HUES64 (cell line): ENCODE results near the gene JAZF1.

Experiments used
- H3K27ac ChIP-seq: 2 replicates; pipeline ENCODE4 v1.7.0; 2013; ENCODE audit warnings: low read depth, low read length, inconsistent platforms
- H3K27me3 ChIP-seq: 2 replicates; pipeline ENCODE4 v1.6.1; 2013; ENCODE audit warnings: mild to moderate bottlenecking, low read length; ENCODE audit not compliant: insufficient read depth
- H3K36me3 ChIP-seq: 2 replicates; pipeline ENCODE4 v1.6.1; 2013; ENCODE audit warnings: mild to moderate bottlenecking, low read length; ENCODE audit not compliant: insufficient read depth
- H3K4me1 ChIP-seq: 2 replicates; pipeline ENCODE4 v1.6.1; 2013; ENCODE audit warnings: mild to moderate bottlenecking, low read length, moderate library complexity; ENCODE audit not compliant: insufficient read depth
- H3K4me3 ChIP-seq: 2 replicates; pipeline ENCODE4 v1.5.1; 2013; ENCODE audit warnings: mild to moderate bottlenecking, low read length, moderate library complexity
- H3K9ac ChIP-seq: 2 replicates; pipeline ENCODE4 v1.6.1; 2013; ENCODE audit warnings: mild to moderate bottlenecking, low read depth, low read length
- H3K9me3 ChIP-seq: 2 replicates; pipeline ENCODE4 v1.6.1; 2013; ENCODE audit warnings: low read depth, low read length; ENCODE audit not compliant: insufficient read depth
- WGBS: fragments of 150-250, 120-280 bp; methylation state at CpG from one replicate; pipeline ENCODE4 v1.1.7; 2013; ENCODE audit warnings: missing lambda C conversion rate; 5-methylcytosine and 5-hydroxymethylcytosine counted together

JAZF1 gene

DNA sequence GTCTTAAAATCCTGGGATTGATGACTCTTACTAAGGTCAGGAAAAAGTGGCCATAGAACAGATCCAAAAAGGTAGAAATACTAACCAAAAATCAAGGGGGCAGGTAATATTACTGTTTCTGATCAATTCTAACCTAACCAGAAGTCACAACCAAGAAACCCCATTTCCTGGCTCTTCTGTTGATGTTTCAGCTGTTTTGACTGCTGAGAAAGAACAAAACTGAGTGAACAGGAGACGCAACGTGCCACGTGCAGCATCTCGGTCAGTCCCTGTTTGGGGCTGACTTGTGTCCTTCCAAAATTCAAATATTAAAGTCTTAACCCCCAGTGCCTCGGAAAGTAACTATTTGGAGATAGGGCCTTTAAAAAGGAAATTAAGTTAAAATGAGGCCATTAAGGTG, 56.8 kb downstream of the JAZF1 start:
- Histone ChIP-seq H3K27me3 (peaks cover 15% of the 10 kb centered on the region; the same call in 1 of the 2 replicates), H3K4me1 (peaks cover 31% of the 10 kb centered on the region), H3K36me3 (no peaks in the 10 kb centered on the region), H3K9ac (no peak overlapping the region), H3K9me3 (no peaks in the 10 kb centered on the region), H3K4me3 (no peak overlapping the region), H3K27ac (no peak overlapping the region)
- 89% methylated on average over 5 of the region's 5 CpGs for WGBS

GRCh38 chr7:28121496-28121895, 59.1 kb downstream of the JAZF1 start:
- no peak overlapping the region for H3K4me3 ChIP-seq
- peaks cover 9% of the 10 kb centered on the region; the same call in 1 of the 2 replicates for H3K27me3 ChIP-seq
- no peak overlapping the region for H3K9ac ChIP-seq
- H3K4me1 ChIP-seq, result peaks cover 26% of the 10 kb centered on the region
- no peaks in the 10 kb centered on the region for H3K36me3 ChIP-seq
- no peak overlapping the region for H3K27ac ChIP-seq
- WGBS, result 95% methylated on average over 5 of the region's 5 CpGs
- H3K9me3 ChIP-seq, result no peaks in the 10 kb centered on the region

GRCh38 chr7:28116041-28116440, 64.6 kb downstream of the JAZF1 start:
- no peaks in the 10 kb centered on the region for H3K36me3 ChIP-seq
- 98% methylated on average over 2 of the region's 2 CpGs for WGBS
- H3K27me3 ChIP-seq, result no peaks in the 10 kb centered on the region
- H3K4me3 ChIP-seq, result no peak overlapping the region
- no peaks in the 10 kb centered on the region for H3K9me3 ChIP-seq
- H3K4me1 ChIP-seq, result no peaks in the 10 kb centered on the region
- H3K9ac ChIP-seq, result no peak overlapping the region
- no peak overlapping the region for H3K27ac ChIP-seq

DNA sequence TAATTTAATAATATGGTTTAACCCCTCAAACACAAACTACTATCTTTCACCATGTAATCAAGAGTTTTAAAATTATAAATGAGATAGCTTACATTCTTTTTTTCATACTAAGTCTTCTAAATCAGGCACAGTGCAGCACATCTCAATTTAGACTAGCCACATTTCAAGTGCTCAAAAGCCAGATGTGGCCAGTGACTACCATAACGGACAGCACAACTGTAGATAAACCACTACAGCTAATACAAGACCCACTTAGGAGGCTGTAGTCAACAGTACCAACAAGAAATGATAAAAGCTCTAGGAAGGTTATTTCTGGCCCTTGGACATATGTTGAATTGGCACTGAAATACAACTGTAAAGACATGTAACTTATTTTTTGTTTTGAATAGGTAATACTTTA, 65.3 kb downstream of the JAZF1 start:
- no peak overlapping the region for H3K27ac ChIP-seq
- H3K4me3 ChIP-seq, result no peak overlapping the region
- 88% methylated on average over 1 of the region's 1 CpG for WGBS
- no peak overlapping the region for H3K9ac ChIP-seq
- H3K9me3 ChIP-seq, result no peaks in the 10 kb centered on the region
- H3K27me3 ChIP-seq, result no peaks in the 10 kb centered on the region
- H3K4me1 ChIP-seq, result no peaks in the 10 kb centered on the region
- H3K36me3 ChIP-seq, result no peaks in the 10 kb centered on the region

DNA sequence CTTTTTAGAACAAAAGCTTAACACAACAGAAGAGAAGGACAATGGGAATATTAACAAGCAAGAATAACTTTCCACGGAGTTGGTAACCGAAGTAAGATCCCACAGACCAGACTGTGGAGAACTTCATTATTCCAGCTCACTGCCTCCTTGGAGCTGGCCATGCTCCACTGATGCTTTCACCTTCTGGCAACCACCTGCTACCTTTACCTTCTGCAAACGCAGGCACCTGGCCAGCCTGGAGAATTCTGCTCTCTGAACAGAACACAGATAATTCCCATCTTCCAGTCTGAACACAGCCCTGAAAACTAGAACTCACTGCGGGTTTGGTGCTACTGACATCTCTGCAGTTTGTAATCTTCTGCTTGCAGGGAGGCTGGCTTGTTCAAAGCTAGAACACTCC, 66.5 kb downstream of the JAZF1 start:
- whole genome bisulfite sequencing, result 94% methylated on average over 4 of the region's 4 CpGs
- H3K27ac ChIP-seq, result no peak overlapping the region

GRCh38 chr7:28112883-28113540, 67.6 kb downstream of the JAZF1 start:
- 88% methylated on average over 14 of the region's 14 CpGs for WGBS
- no peaks in the 10 kb centered on the region for H3K36me3 ChIP-seq
- H3K4me1 ChIP-seq, result no peaks in the 10 kb centered on the region

More for the DNA sequence above, 66.5 kb downstream of the JAZF1 start:
- Histone ChIP-seq H3K27me3 (no peaks in the 10 kb centered on the region), H3K4me3 (no peak overlapping the region), H3K4me1 (no peaks in the 10 kb centered on the region), H3K36me3 (no peaks in the 10 kb centered on the region), H3K9ac (no peak overlapping the region), H3K9me3 (no peaks in the 10 kb centered on the region)

DNA sequence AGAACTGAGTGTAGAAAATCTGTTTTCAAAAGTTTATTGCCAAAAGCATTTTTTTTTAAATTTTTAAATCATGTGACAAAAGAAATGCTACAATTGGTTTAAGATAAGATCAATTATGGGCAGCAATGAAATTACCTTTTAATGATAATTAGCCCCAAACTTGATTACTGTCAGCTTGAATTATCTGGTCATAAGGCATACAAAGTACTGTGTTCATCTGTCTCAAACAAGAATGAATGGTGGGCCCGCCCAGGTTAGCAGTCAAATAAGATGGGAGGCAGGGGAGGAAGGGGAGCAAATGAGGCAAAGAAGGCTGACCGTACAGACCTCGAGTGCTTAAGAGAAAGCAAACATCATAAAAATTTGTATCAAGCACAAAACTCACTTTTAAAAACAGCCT, 68.1 kb downstream of the JAZF1 start:
- H3K4me3 ChIP-seq, result no peak overlapping the region
- H3K9ac ChIP-seq, result no peak overlapping the region
- WGBS, result 86% methylated on average over 3 of the region's 3 CpGs

More at GRCh38 chr7:28112883-28113540, 67.6 kb downstream of the JAZF1 start:
- H3K4me3 ChIP-seq, result no peak overlapping the region
- H3K9me3 ChIP-seq, result no peaks in the 10 kb centered on the region
- no peak overlapping the region for H3K27ac ChIP-seq
- no peaks in the 10 kb centered on the region for H3K27me3 ChIP-seq
- no peak overlapping the region for H3K9ac ChIP-seq

DNA sequence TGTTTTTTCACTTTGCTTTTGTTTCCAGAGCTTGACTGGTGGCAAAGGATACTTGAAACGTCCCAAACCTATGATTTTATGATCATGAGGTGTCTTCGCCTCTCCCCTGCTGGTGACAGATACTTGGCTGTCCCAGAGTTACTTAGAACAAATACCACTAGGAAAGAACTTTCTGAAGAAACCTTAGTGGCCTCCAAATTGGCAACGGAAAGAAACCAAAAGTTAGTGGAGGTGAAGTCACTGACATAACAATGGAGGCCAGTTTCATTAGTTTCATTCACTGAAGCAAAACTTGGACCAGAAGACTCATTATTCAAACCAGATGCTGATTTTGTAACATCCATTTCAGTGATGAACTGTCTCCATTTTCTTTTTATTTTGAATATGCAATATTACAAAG, 68.6 kb downstream of the JAZF1 start:
- no peaks in the 10 kb centered on the region for H3K36me3 ChIP-seq
- no peaks in the 10 kb centered on the region for H3K27me3 ChIP-seq
- no peaks in the 10 kb centered on the region for H3K4me1 ChIP-seq
- H3K27ac ChIP-seq, result no peak overlapping the region
- no peaks in the 10 kb centered on the region for H3K9me3 ChIP-seq
- no peak overlapping the region for H3K4me3 ChIP-seq
- 93% methylated on average over 3 of the region's 3 CpGs for WGBS
- no peak overlapping the region for H3K9ac ChIP-seq

More for the DNA sequence above, 68.1 kb downstream of the JAZF1 start:
- no peaks in the 10 kb centered on the region for H3K27me3 ChIP-seq
- H3K27ac ChIP-seq, result no peak overlapping the region
- no peaks in the 10 kb centered on the region for H3K4me1 ChIP-seq
- H3K36me3 ChIP-seq, result no peaks in the 10 kb centered on the region
- H3K9me3 ChIP-seq, result no peaks in the 10 kb centered on the region

GRCh38 chr7:28110427-28111012, 70.1 kb downstream of the JAZF1 start:
- Histone ChIP-seq H3K27me3 (no peaks in the 10 kb centered on the region), H3K9ac (no peak overlapping the region), H3K27ac (no peak overlapping the region), H3K36me3 (no peaks in the 10 kb centered on the region), H3K4me3 (no peak overlapping the region), H3K9me3 (no peaks in the 10 kb centered on the region), H3K4me1 (peaks cover 11% of the 10 kb centered on the region)
- WGBS, result 93% methylated on average over 4 of the region's 4 CpGs

DNA sequence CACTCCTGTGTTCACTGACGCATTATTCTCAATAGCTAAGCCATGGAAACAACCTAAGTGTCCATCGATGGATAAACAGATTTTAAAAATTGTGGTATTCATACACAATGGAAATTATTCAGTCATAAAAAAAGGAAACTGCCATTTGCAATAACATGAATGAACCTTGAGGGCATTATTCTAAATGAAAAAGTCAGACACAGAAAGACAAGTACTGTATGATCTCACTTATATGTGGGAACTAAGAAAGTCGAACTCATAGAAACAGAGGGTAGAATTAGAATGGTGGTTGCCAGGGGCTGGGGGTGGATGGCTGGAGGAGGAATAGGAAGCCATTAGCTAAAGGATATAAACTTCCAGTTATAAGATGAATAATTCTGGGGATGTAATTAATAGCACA, 71.8 kb downstream of the JAZF1 start:
- H3K27ac ChIP-seq, result no peak overlapping the region
- peaks cover 15% of the 10 kb centered on the region for H3K4me1 ChIP-seq
- no peaks in the 10 kb centered on the region for H3K36me3 ChIP-seq
- WGBS, result 96% methylated on average over 3 of the region's 3 CpGs
- no peaks in the 10 kb centered on the region for H3K9me3 ChIP-seq
- H3K9ac ChIP-seq, result no peak overlapping the region
- H3K4me3 ChIP-seq, result no peak overlapping the region
- H3K27me3 ChIP-seq, result no peaks in the 10 kb centered on the region

- Histone ChIP-seq H3K27me3 (no peaks in the 10 kb centered on the region), H3K4me3 (no peak overlapping the region), H3K9me3 (no peaks in the 10 kb centered on the region), H3K4me1 (peaks cover 15% of the 10 kb centered on the region), H3K36me3 (no peaks in the 10 kb centered on the region), H3K9ac (no peak overlapping the region), H3K27ac (no peak overlapping the region)
- WGBS, result 91% methylated on average over 3 of the region's 3 CpGs
These were observed 72.6 kb downstream of the JAZF1 start for GRCh38 chr7:28107960-28108359.
